HepG2 (cell line): Measurements from ENCODE around the gene HK2. TPM values are rescaled to one million over a fixed set of nuclear protein-coding genes. Genes with fewer than 3 reads are reported as not detected.

Source experiments
- ATF4 ChIP-seq, 2 experiments: fragments of 450-650 bp in 1 of 2; sonication (generic) in 1 of 2; formaldehyde crosslinking; IDR thresholded peaks; 2 replicates each; pipeline versions ENCODE4 v1.5.0 to v1.8.0; 2020 to 2022; ENCODE audit warnings: mild to moderate bottlenecking in 1 of 2, missing genetic modification reagents in 1 of 2
- BCL3 ChIP-seq: sonication (generic); formaldehyde crosslinking; IDR thresholded peaks from 2 replicates; pipeline ENCODE4 v1.5.1; 2020; ENCODE audit warnings: mild to moderate bottlenecking, missing genetic modification reagents, moderate library complexity
- CREB1 ChIP-seq, 2 experiments: fragments of 450-650 bp in 1 of 2; IDR thresholded peaks; 2 replicates each; pipeline ENCODE4 v1.6.1; 2016 to 2017; ENCODE audit warnings: control low read depth in 1 of 2, mild to moderate bottlenecking in 1 of 2, missing compliant biosample characterization in 1 of 2, missing genetic modification characterization in 1 of 2
- FOXJ3 ChIP-seq: sonication (generic); formaldehyde crosslinking; IDR thresholded peaks from 2 replicates; pipeline ENCODE4 v1.4.0; 2020; ENCODE audit warnings: missing genetic modification reagents, mild to moderate bottlenecking, borderline replicate concordance
- KDM6A ChIP-seq: IDR thresholded peaks from 2 replicates; pipeline ENCODE4 v1.6.1; 2016; ENCODE audit warnings: low read depth
- RXRB ChIP-seq: IDR thresholded peaks from 2 replicates; pipeline ENCODE4 v1.6.1; 2016; ENCODE audit warnings: borderline replicate concordance, missing genetic modification reagents, missing compliant biosample characterization
- SIN3B ChIP-seq: fragments of 150-350 bp; IDR thresholded peaks from 2 replicates; pipeline ENCODE4 v1.6.1; 2014; ENCODE audit warnings: low read length
- SOX6 ChIP-seq, 2 experiments: fragments of 450-650 bp in 1 of 2; sonication (generic) in 1 of 2; formaldehyde crosslinking in 1 of 2; IDR thresholded peaks; 2 replicates each; pipeline versions ENCODE4 v1.4.0 to v1.6.1; 2017 to 2020; ENCODE audit warnings: antibody characterized with exemption in 1 of 2, mild to moderate bottlenecking in 1 of 2, missing genetic modification reagents in 1 of 2
- SP4 ChIP-seq: sonication (generic); formaldehyde crosslinking; IDR thresholded peaks from 2 replicates; pipeline ENCODE4 v1.8.1; 2023; ENCODE audit warnings: mild to moderate bottlenecking, missing genetic modification reagents
- ZBTB7A ChIP-seq: sonication (generic); formaldehyde crosslinking; IDR thresholded peaks from 2 replicates; pipeline ENCODE4 v1.8.0; 2022; ENCODE audit warnings: mild to moderate bottlenecking, missing genetic modification reagents
- ZNF138 ChIP-seq: sonication (generic); formaldehyde crosslinking; IDR thresholded peaks from 2 replicates; pipeline ENCODE4 v1.5.0; 2020; ENCODE audit warnings: mild to moderate bottlenecking, low read depth, missing genetic modification reagents
- ZNF224 ChIP-seq: sonication (generic); formaldehyde crosslinking; IDR thresholded peaks from 2 replicates; pipeline ENCODE4 v1.5.0; 2020; ENCODE audit warnings: mild to moderate bottlenecking, missing genetic modification reagents
- ZNF282 ChIP-seq: fragments of 450-650 bp; IDR thresholded peaks from 2 replicates; pipeline ENCODE4 v1.6.1; 2018; ENCODE audit not compliant: partially characterized antibody
- ZNF362 ChIP-seq: sonication (generic); formaldehyde crosslinking; IDR thresholded peaks from 2 replicates; pipeline ENCODE4 v1.4.0; 2020; ENCODE audit warnings: missing genetic modification reagents, mild to moderate bottlenecking, borderline replicate concordance
- ZNF432 ChIP-seq: sonication (generic); formaldehyde crosslinking; IDR thresholded peaks from 2 replicates; pipeline ENCODE4 v1.5.0; 2020; ENCODE audit warnings: missing genetic modification reagents, mild to moderate bottlenecking, borderline replicate concordance
- ZNF552 ChIP-seq: sonication (generic); formaldehyde crosslinking; IDR thresholded peaks from 2 replicates; pipeline ENCODE4 v1.9.0; 2022; ENCODE audit warnings: missing genetic modification reagents, mild to moderate bottlenecking, borderline replicate concordance
- ZNF646 ChIP-seq: sonication (generic); formaldehyde crosslinking; IDR thresholded peaks from 2 replicates; pipeline ENCODE4 v1.9.0; 2021; ENCODE audit warnings: mild to moderate bottlenecking, missing genetic modification reagents
- polyA plus RNA-seq, 8 experiments: library from polyadenylated mRNA; depleted of rRNA in 3 of 8; stranded (reverse) in 7 of 8; unstranded in 1 of 8; fragments of >200 nt; fragmentation: Illumina TruSeq in 4 of 8; extraction: Trizol in 4 of 8; gene quantifications; 2 replicates each; pipeline versions ENCODE4 v1.2.1 to v1.2.3, GENCODE V29; 2011 to 2016; ENCODE audit warnings: low read depth in 4 of 8, missing spikeins in 1 of 8, mixed read lengths in 1 of 8; ENCODE audit not compliant: insufficient read depth in 1 of 8
- total RNA-seq, 5 experiments: library from RNA; depleted of rRNA; stranded (reverse); fragments of >200 nt; fragmentation: Illumina TruSeq; extraction: Trizol; gene quantifications; 2 replicates each; pipeline ENCODE4 v1.2.3, GENCODE V29; 2016; ENCODE audit warnings: low read depth in 1 of 5

The HK2 gene
- total and polyA plus RNA-seq, 2 of the 13 experiments (the other 11 are each of a cell fraction or from before 2014, with no cell fraction given), result 13.2 to 101 TPM

- 0 out of 2 replicates have a peak, but pooled peaks have one; percentile 36 for TF ChIP-seq BCL3
- TF ChIP-seq CREB1 (IDR thresholded peaks at IDR 0.05), result no peak; the same call in 1 of the 2 replicates
- TF ChIP-seq CREB1 (CRISPR knock-in tag; IDR thresholded peaks at IDR 0.05), result no peak; the same call in none of the 2 replicates
- TF ChIP-seq ZNF552 (CRISPR knock-in tag), result no peak
- no peak for TF ChIP-seq ZNF138 (CRISPR knock-in tag)
- no peak for TF ChIP-seq ZNF282
- TF ChIP-seq ZNF432 (CRISPR knock-in tag), result no peak
- TF ChIP-seq KDM6A (CRISPR knock-in tag), result peak; percentile 45
- no peak for TF ChIP-seq ZNF224
- peak; percentile 68 for TF ChIP-seq RXRB (CRISPR knock-in tag)
- TF ChIP-seq SIN3B, result no peak
- no peak; the same call in 1 of the 2 replicates for TF ChIP-seq SOX6 (IDR thresholded peaks at IDR 0.05)
- peak; percentile 82 for TF ChIP-seq SOX6 (CRISPR knock-in tag; IDR thresholded peaks at IDR 0.05)
- no peak for TF ChIP-seq FOXJ3 (CRISPR knock-in tag)
- TF ChIP-seq SP4 (CRISPR knock-in tag), result no peak
- TF ChIP-seq ZBTB7A (CRISPR knock-in tag), result no peak
- TF ChIP-seq ATF4 (CRISPR knock-in tag; IDR thresholded peaks at IDR 0.05), result peak in 1 of 2 experiments; percentile 54; a peak in 1 of 4 replicates
- TF ChIP-seq ZNF362 (CRISPR knock-in tag), result no peak
- TF ChIP-seq ZNF646 (CRISPR knock-in tag), result no peak; the same call in 1 of the 2 replicates
These were observed 84.0 kb downstream of the HK2 start (continued) for GRCh38 chr2:74917702-74918619.
